Ishikawa (cell line): Measurements from ENCODE around the gene HK2.
A peak's percentile ranks its signal among the peaks of the same experiment; 100 is the strongest.

Source experiments
- CEBPB ChIP-seq: IDR thresholded peaks from 2 replicates; pipeline ENCODE4 v1.6.1; 2012
- CREB1 ChIP-seq: IDR thresholded peaks from 2 replicates; pipeline ENCODE4 v1.6.1; 2012; ENCODE audit warnings: low read depth
- EGR1 ChIP-seq: IDR thresholded peaks from 2 replicates; pipeline ENCODE4 v1.6.1; 2012
- EP300 ChIP-seq: IDR thresholded peaks from 2 replicates; pipeline ENCODE4 v1.6.1; 2012; ENCODE audit warnings: borderline replicate concordance
- FOXM1 ChIP-seq: IDR thresholded peaks from 2 replicates; pipeline ENCODE4 v1.6.1; 2012; ENCODE audit warnings: low read depth, borderline replicate concordance
- NFIC ChIP-seq: IDR thresholded peaks from 2 replicates; pipeline ENCODE4 v1.6.1; 2012
- RAD21 ChIP-seq: IDR thresholded peaks from 2 replicates; pipeline ENCODE4 v1.6.1; 2012; ENCODE audit warnings: low read depth
- TAF1 ChIP-seq: IDR thresholded peaks from 2 replicates; pipeline ENCODE4 v1.6.1; 2012; ENCODE audit warnings: low read depth, mild to moderate bottlenecking
- TCF12 ChIP-seq: IDR thresholded peaks from 2 replicates; pipeline ENCODE4 v1.6.1; 2012; ENCODE audit warnings: low read depth
- TEAD4 ChIP-seq: IDR thresholded peaks from 2 replicates; pipeline ENCODE4 v1.6.1; 2012
- YY1 ChIP-seq: IDR thresholded peaks from 2 replicates; pipeline ENCODE4 v1.6.1; 2012; ENCODE audit warnings: low read depth
- ZBTB7A ChIP-seq: IDR thresholded peaks from 2 replicates; pipeline ENCODE4 v1.6.1; 2012; ENCODE audit warnings: low read depth
- TF ChIP-seq, protein P1 (sequence below): IDR thresholded peaks from 2 replicates; pipeline ENCODE4 v1.6.1; 2012
- TF ChIP-seq, protein P2 (sequence below): IDR thresholded peaks from 2 replicates; pipeline ENCODE4 v1.6.1; 2012; ENCODE audit warnings: low read depth, mild to moderate bottlenecking
- TF ChIP-seq, protein P3 (sequence below): IDR thresholded peaks from 2 replicates; pipeline ENCODE4 v1.6.1; 2012

Gene HK2

DNA sequence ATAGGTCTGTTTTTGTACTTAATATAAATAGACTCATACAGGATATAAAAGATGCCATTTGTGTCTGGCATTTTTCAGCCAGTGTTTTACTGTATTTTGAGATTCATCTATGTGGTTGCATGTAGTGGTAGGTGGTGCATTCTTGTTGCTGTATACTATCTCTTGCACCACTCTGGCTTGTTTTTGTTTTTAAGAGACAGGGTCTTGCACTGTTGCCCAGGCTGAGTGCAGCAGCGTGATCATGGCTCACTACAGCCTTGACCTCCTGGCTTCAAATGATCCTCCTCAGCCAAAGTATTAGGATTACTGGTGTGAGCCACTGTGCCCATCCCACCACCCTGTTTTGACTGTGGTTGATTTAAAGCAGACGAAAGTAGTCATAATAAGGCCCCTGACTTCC is 12.6 kb downstream of the HK2 start:
- no peak for TF ChIP-seq YY1
- TF ChIP-seq EP300 = no peak
- TF ChIP-seq, protein P1, sequence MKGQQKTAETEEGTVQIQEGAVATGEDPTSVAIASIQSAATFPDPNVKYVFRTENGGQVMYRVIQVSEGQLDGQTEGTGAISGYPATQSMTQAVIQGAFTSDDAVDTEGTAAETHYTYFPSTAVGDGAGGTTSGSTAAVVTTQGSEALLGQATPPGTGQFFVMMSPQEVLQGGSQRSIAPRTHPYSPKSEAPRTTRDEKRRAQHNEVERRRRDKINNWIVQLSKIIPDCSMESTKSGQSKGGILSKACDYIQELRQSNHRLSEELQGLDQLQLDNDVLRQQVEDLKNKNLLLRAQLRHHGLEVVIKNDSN = no peak
- no peak for TF ChIP-seq TCF12
- no peak for TF ChIP-seq NFIC
- no peak for TF ChIP-seq EGR1
- TF ChIP-seq FOXM1 = no peak
- TF ChIP-seq TEAD4 = no peak
- TF ChIP-seq CEBPB = no peak
- TF ChIP-seq CREB1 = no peak
- TF ChIP-seq TAF1 = no peak
- TF ChIP-seq, protein P2, sequence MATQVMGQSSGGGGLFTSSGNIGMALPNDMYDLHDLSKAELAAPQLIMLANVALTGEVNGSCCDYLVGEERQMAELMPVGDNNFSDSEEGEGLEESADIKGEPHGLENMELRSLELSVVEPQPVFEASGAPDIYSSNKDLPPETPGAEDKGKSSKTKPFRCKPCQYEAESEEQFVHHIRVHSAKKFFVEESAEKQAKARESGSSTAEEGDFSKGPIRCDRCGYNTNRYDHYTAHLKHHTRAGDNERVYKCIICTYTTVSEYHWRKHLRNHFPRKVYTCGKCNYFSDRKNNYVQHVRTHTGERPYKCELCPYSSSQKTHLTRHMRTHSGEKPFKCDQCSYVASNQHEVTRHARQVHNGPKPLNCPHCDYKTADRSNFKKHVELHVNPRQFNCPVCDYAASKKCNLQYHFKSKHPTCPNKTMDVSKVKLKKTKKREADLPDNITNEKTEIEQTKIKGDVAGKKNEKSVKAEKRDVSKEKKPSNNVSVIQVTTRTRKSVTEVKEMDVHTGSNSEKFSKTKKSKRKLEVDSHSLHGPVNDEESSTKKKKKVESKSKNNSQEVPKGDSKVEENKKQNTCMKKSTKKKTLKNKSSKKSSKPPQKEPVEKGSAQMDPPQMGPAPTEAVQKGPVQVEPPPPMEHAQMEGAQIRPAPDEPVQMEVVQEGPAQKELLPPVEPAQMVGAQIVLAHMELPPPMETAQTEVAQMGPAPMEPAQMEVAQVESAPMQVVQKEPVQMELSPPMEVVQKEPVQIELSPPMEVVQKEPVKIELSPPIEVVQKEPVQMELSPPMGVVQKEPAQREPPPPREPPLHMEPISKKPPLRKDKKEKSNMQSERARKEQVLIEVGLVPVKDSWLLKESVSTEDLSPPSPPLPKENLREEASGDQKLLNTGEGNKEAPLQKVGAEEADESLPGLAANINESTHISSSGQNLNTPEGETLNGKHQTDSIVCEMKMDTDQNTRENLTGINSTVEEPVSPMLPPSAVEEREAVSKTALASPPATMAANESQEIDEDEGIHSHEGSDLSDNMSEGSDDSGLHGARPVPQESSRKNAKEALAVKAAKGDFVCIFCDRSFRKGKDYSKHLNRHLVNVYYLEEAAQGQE = no peak
- no peak for TF ChIP-seq RAD21
- TF ChIP-seq ZBTB7A = no peak
- TF ChIP-seq, protein P3, sequence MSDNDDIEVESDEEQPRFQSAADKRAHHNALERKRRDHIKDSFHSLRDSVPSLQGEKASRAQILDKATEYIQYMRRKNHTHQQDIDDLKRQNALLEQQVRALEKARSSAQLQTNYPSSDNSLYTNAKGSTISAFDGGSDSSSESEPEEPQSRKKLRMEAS = no peak

DNA sequence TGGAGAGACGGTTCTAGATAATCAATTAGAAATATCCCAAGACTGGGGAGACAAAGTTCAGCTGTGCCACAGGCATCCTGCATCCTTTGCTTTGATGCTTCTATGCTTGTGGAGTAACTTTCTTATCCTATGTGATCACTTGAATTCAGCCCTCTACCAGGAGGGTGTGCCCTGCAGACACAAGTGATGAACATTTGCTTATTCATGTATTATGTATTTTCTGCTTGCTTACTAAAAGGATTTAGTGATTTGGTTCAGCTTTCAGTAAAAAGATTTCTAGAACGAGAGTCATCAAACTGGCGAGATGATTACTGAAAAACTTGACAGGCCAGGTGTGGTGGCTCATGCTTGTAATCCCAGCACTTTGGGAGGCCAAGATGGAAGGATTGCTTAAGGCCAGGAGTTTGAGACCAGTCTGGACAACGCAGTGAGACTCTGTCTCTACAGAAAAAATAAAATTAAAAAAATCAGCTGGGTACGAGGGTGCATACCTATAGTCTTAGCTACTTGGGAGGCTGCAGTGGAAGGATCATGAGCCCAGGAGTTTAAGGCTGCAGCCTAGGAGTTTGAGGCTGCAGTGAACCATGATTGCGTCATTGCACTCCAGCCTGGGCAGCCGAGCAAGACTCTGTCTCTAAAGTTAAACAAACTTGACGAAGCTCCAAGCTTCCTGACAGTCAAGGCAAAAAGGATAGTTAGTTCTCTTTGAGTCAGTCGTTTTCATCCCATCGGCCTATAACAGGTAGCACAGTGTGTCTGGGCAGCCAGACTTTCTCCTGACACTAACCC is 13.3 kb downstream of the HK2 start:
- TF ChIP-seq TAF1 (no peak), CEBPB (peak; percentile 73)

DNA sequence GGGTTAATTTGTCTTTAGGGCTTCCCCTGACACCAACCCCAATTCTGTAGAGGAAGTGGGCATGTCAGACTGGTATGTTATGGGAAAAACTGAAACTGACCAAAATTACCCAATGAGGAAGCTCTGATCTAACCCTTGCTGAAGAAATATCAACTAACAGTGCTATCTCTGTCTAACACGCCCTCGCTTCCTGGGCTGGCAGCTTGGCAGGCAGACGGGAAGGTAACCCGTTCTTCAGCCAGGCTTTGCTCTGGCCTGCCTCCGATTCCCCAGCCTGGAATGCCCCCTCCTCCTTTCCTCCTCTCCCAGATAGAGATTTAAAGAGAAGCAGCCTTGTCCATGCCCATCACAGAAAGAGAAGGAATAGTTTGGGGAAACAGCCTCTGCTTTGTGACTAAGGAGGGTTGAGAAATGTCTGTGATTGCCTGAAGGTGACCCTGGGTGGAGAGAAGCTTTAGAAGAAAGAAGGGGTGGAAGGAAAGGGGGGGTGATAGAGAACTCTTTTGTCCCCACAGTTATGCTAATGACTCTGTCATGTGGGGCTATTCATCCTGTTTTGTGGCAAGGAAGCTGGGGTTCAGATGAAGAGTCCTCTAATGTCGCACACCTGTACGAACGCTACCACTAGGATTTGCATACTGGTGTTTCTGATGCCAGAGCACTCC is 15.4 kb downstream of the HK2 start:
- TF ChIP-seq, protein P3 = no peak
- TF ChIP-seq CREB1 (no peak), EGR1 (no peak), CEBPB (no peak), FOXM1 (no peak), RAD21 (no peak), EP300 (no peak), TCF12 (no peak), TAF1 (no peak), ZBTB7A (no peak)
- TF ChIP-seq, protein P1 = no peak
- TF ChIP-seq, protein P2 = no peak

DNA sequence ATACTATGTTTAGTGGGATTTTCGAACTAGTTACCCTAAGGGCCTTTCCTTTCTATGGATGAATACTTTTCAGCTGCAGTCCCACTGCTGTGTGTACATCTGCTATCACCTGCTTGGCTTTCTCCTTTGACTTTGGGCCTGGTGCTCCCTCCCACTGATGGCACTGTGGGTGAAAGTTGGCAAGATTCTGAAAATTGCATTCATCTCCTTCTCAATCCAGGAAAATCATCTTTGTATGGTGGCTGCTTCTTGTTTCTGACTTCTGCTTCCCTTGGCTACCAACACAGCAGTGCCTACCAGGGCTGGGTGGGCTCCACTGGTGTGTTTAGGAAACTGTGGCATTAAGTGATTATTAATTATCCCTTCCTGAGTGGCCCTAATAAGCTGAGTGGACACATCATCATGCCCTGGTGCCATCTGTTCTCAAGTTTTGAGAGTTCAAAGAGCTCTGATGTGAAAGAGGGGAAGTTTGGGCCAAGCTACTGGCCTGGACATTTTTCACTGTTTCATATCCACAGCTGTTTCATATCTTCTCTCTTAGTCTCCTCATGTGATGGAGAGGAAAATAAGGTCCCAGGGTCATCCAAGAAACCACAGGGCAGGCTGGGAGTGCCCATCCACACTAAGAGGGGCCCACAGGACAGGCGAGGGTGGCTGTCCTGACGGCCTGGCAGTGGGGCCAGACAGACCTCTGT is 16.7 kb downstream of the HK2 start:
- TF ChIP-seq EP300 (no peak), ZBTB7A (no peak), CREB1 (no peak), TEAD4 (no peak)

DNA sequence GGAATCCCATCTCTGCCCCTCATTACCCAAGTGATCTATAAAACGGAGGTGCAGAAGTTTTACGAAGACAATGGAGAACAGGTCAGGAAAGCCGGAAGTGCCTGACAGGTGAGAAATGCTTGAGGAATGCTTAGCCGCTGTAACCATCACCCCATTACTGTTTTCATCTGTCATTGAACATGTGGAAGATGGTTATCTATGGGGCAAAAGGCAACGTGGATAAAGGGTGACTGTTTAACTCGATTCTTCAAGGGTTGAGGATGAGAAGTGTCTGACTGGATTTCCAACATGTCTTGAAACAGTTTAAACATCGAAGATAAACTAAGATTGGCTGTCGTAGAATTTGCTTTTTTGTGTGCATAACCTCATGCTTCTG is 17.3 kb downstream of the HK2 start:
- TF ChIP-seq EGR1 = no peak
- no peak for TF ChIP-seq YY1
- TF ChIP-seq RAD21 = no peak
- TF ChIP-seq EP300 = no peak
- TF ChIP-seq, protein P3 = no peak
- no peak for TF ChIP-seq TCF12
- no peak for TF ChIP-seq CEBPB
- TF ChIP-seq NFIC = no peak
